CD4-positive, alpha-beta T cell treated with Interleukin-10 for 1 hour (primary cell): ENCODE measurements around the gene EYS.

Source experiments
- DNase-seq: peaks from one replicate; pipeline ENCODE4 v3.0.0-alpha.2; 2020

EYS gene

DNA sequence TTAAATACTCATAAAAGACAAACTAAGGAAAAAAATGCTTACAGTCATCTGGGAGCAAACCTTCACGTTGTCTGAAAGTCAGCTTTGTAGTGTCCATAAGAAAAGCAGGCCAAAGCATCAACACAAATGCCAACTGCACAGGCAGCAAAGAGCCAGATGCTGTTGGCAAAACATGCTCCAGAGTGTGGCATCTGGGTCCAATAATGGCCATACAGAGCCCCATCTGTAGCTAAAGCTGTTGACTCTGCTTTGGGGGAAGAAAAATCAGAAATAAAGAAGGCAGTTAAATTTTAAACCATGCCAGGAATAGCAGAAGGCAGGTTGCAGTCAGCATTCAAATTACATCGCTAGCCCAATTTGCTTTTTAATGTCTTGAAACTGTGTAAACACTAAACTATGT lies 776.3 kb downstream of the EYS start:
- no peak for DNase-seq

DNA sequence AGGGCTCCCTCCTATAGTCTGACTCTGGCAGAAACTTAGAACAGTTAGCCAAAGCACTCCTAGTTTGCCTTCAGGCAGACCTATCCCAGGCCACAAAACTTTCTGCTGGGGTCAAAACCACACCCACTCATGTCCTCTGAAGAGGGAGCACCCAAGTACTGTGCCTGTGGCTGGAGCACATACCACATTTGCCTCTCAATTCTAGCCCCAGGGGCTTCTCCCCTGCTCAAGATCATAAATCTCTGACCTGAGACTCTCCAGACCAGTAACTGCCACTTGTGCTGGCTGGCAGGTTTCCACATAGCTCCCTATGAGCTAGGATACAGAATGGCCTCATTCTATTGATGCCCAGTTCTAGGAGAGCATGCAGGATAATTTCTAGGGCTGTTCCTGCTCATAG lies 781.0 kb downstream of the EYS start:
- DNase-seq, result no peak

DNA sequence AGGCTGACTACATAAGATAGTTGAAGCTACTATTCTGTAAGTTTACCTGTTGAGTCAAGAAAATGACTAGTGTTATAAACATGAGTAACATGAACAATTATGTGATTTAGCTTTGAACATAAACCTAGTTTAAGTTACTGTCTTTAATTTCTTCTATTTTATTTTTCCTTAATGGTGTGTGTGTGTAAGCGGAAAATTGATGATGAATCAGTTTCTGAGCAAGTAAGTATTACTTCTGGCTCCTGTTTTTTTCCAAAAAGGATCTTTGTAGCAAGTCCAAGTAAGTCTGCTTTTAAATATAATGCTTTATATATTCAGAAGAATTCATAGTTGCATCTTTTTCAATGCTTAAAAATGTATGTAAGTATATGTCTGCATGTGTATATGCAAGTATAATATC lies 786.8 kb downstream of the EYS start:
- no peak for DNase-seq

GRCh38 chr6:64914124-64914523 lies 792.9 kb downstream of the EYS start:
- DNase-seq, result no peak

DNA sequence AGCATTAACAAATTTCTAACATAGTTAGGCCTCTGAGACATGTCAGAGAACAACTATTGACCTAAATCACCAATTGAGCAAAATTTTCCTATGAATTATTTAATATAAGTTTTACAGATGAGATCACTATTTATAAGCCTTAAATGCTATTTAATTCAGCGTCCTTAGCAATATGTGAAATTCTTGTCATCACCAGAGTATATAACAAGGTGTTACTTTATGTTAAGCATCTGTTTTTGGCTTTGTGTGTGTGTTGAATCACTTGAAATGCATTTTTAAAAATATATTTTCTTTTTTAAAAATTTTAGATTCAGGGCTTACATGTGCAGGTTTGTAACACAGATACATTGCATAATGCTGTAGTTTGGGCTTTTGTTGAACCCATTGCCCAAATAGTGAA lies 794.1 kb downstream of the EYS start:
- no peak for DNase-seq

DNA sequence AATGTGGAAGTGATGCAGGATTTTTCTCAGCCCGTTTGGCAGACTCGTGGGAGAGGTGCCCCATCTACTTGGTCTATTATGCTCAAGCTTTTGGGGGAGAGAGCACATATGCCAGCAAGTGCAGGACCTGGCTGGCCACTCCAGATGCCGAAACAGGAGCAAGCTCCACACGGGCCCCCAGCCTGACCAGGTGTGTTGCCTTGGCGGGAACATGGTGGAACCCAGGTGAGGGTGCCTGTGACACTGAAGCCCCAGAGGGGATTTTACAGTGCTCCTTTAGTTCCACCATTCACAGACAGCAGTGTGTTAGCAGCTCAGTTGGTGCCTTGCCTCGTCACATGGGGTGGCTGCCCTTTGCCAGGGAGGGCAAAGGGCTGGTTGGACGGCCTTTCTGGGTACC lies 798.9 kb downstream of the EYS start:
- DNase-seq, result no peak

GRCh38 chr6:64904616-64905015 lies 802.4 kb downstream of the EYS start:
- DNase-seq, result no peak

DNA sequence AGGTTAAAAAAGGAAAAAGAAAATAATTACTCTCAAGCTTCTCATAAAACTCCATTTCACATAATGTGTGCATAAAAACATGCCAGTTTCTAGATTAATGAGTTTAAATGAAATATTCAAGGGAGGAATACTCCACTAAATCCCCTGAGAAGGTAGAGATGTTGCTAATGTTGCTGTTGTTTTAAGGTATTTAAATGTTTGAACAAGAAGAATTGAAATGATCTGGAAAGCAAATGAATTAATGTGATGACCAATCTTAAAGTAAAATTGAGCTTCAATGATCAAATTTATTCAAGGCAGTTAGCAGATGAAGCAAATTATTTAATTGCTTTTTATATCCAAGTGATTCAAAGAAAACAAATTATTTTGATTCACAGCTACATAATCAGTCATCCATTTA lies 804.4 kb downstream of the EYS start:
- no peak for DNase-seq

- no peak for DNase-seq
Measured at GRCh38 chr6:64896939-64897338, 810.1 kb downstream of the EYS start.

DNA sequence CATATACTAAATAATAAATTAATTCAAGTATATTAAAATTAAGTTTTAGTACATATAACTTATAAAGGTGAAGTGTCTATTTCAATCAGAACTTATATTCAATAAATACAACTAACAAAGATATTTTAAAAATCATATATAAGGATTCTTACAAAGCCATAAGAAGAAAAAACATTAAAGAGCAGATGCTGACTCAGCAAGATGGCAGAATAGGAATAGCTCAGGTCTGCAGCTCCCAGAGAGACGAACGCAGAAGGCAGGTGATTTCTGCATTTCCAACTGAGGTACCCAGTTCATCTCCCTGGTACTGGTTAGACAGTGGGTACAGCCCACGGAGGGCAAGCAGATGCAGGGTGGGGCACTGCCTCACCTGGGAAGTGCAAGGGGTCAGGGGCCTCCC lies 811.1 kb downstream of the EYS start:
- DNase-seq, result no peak

DNA sequence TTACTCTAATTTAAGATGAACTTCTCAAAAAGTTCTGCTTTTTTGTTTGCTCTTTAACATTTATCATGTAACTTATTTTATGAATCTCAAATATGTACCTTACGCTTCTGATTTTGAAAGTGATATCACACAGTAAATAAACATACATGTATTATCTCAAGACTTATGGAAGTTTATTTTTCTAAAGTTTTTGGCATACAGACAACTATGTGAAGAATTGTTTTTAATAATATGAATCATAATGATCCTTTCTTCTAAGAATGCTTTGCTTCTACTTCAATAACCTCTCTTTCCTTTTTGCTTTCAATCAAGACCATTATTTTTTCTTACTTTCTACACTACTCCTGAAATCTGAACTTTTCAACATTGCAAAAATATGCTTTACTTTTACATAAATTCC lies 816.4 kb downstream of the EYS start:
- no peak for DNase-seq

- no peak for DNase-seq
Measured at GRCh38 chr6:64889144-64889543, 817.9 kb downstream of the EYS start.

DNA sequence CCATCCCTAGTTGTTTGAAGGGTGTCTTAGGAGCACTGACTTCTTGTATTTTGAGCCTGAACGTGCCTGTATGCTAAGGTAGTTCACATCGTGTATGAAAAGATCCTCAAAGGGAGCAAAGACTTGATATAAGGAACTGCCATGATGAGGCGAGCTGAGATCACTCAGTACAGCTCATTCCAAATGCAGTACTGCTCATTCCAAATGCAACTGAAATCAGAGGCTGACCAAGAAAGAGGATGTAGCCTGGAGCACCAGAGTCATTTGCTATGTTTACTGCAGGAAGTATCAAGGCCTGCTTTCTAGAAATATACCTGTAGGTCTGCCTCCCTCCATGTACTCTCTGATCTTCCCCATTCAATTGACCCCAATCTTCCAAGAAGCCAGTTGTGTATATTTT lies 832.2 kb downstream of the EYS start:
- no peak for DNase-seq

GRCh38 chr6:64872633-64873032 lies 834.4 kb downstream of the EYS start:
- DNase-seq, result no peak

DNA sequence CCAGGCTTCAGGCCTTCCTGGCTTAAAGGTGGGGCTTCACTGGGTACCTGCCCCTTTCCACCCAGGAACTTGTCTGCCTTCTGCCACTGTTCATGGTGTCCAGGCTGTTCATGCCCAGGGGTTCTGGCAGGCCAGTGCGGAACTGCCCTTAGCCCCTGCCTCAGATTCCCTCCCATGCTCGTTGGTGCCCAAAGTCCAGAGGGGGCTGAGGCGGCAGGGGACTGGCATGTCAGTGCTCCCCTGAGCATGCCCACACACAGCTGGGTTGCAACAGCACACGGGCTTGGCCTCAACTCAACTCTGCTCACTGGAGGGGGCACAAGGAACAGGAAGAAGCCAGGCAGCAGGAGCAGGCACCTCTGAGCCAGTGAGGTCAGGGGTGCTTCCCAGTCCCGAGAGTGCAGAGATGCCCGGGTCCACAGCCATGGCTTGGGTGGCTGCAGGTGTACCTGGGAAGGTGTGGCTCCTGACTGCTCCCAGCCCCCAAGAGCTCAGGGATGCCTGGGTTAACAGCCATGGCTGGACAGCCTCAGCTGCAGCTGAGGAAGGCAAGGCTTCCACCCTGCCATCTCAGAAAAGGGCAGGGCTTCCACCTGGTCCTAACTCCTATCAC lies 845.9 kb downstream of the EYS start:
- no peak for DNase-seq

- no peak for DNase-seq
Measured at GRCh38 chr6:64860203-64860602, 846.8 kb downstream of the EYS start.

- DNase-seq, result no peak
Measured at GRCh38 chr6:64850121-64850520, 856.9 kb downstream of the EYS start.

GRCh38 chr6:64848467-64848866 lies 858.6 kb downstream of the EYS start:
- DNase-seq, result no peak

DNA sequence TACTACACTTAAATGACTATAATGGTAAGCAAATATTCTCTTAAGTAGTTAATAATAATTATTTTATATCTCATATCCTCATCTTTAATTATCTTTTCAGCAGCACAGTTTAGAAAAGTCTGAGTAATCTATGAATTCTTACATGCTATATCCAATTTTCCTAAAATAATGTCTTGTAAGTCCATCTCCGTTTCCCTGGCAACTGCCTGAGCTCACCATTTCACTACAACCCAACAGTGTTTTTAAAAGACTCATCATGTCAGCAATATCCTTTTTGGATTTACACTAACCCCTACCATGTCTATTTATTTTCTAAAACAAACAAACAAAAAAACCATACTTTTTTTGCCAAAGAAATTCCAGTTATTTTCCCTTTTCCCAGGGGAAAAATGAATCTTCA lies 859.6 kb downstream of the EYS start:
- no peak for DNase-seq

DNA sequence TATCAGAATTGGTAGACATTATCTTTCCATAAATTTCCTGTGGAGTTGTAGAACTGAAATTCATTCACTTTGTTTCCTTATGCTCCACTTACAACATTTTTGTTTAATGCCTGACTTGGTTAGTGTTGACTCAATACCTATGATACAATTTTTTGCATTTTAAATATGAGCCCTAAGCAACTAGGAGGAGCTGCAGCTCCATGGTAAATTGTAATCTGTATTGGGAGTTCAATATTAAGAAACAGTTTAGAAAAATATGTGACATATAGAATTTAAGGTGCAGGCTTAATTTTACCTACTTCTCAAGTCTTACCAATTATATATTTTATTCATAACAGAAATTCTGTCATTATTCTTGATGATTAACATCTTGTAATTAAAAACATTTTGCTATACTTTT lies 868.3 kb downstream of the EYS start:
- no peak for DNase-seq

DNA sequence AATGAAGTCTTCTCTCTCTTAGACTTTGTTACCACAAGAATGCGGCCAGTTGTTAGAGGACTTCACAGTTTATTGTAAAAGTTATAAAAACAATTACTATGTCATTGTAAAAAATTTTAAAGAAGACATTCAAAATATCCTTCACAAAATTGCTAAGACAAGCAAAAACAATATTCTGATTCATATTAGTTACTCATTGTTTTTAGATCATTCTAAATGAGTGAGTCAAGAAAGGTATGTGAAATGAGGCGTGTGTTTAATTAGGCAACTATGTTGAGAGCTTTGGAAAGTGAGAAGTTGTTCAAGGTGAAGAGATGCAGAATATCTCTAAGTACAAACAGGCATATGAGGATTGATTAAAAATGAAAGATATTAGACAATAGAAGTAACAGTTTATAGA lies 875.3 kb downstream of the EYS start:
- DNase-seq, result no peak

DNA sequence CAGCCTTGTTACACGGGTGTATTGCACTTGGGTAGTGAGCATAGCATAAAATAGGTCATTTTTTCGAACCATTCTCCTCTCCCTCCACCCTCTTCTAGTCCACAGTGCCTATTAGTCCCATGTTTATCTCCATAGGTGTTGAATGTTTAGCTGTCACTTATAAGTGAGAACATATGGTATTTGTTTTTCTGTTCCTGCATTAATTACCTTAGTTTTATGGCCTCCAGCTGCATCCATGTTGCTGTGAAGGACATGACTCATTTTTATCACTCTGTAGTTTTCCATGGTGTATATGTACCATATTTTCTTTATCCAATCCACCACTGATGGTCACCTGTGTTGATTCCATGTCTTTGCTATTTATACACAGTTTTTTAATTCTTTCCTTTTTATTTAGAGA lies 889.5 kb downstream of the EYS start:
- DNase-seq, result no peak

GRCh38 chr6:64815718-64816117 lies 891.3 kb downstream of the EYS start:
- DNase-seq, result no peak

DNA sequence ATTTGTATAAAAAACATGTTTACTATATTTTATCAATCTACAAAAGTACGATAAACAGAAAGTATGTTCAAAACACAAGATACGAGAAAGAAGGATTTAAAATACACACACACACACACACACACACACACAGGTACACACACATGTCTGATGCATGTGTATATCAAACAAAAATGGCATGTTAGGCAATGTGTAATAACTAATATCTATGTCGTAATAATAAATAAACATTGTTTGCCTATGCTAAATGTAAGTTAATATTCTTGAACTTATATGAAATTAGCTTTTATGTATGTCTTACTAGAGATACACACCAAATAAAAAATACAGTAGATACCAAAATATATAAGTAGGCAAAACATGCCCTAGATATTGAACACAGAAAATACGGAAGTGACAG lies 894.9 kb downstream of the EYS start:
- no peak for DNase-seq

GRCh38 chr6:64811119-64811518 lies 895.9 kb downstream of the EYS start:
- no peak for DNase-seq

GRCh38 chr6:64807785-64808184 lies 899.2 kb downstream of the EYS start:
- DNase-seq, result no peak
